Fibroblast of mammary gland (primary cell): ENCODE results near the gene MARK1.

Experiments
- DNase-seq: peaks from one replicate; pipeline ENCODE4 v3.0.0-alpha.2; 2010; ENCODE audit warnings: low read depth
- H3K4me3 ChIP-seq: 2 replicates; pipeline ENCODE4 v1.5.1; 2011; ENCODE audit warnings: low read depth, mild to moderate bottlenecking, low read length, moderate library complexity; ENCODE audit not compliant: control insufficient read depth
- TF ChIP-seq, protein P1 (sequence below): conservative IDR thresholded peaks from 2 replicates; pipeline ENCODE4 v1.5.1; 2011; ENCODE audit warnings: low read depth, low read length, inconsistent platforms; ENCODE audit not compliant: control insufficient read depth, insufficient read depth

Gene MARK1

DNA sequence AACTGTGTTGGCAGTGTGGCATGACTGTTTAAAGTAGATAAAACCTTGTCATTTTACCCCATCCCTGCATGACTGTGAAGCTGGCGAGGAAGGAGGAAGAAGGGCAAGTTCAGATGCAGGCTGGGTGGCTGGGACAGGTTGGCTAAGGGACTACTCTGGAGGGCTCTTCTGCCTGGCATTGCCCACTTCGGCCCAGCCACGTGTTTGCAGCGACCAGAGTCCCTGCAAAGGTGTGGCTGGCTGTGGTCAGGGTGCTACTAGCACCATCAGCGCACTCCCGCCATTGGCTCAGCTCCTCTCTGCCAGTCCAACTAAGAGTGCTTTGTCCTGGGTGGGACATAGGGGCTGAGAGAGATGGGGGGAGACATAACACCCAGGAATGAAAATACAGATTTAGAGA is 169.4 kb downstream of the MARK1 start:
- TF ChIP-seq, protein P1, sequence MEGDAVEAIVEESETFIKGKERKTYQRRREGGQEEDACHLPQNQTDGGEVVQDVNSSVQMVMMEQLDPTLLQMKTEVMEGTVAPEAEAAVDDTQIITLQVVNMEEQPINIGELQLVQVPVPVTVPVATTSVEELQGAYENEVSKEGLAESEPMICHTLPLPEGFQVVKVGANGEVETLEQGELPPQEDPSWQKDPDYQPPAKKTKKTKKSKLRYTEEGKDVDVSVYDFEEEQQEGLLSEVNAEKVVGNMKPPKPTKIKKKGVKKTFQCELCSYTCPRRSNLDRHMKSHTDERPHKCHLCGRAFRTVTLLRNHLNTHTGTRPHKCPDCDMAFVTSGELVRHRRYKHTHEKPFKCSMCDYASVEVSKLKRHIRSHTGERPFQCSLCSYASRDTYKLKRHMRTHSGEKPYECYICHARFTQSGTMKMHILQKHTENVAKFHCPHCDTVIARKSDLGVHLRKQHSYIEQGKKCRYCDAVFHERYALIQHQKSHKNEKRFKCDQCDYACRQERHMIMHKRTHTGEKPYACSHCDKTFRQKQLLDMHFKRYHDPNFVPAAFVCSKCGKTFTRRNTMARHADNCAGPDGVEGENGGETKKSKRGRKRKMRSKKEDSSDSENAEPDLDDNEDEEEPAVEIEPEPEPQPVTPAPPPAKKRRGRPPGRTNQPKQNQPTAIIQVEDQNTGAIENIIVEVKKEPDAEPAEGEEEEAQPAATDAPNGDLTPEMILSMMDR: no peak
- no peak for DNase-seq
- no peak overlapping the region for H3K4me3 ChIP-seq

DNA sequence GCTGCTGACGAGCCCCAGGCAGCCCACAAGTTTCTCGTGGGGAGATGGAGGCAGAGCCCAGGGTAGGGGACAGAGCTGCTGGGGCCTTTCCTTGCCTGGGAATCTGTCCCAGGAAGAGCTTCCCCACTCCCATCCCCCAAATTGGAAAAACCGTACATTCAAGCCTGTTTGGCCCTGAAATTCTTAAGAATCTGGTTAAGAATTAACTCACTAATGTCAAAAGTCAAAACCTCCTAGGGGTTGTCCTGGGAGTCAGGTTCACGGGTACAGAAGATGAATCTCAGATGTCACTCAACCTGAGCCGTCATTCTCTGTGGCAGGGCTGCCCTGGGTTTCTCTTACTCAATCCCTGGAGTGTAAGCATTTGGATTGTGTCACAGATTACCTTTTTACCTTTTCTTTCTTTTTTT is 170.7 kb downstream of the MARK1 start:
- no peak overlapping the region for H3K4me3 ChIP-seq
- TF ChIP-seq, protein P1: no peak
- no peak for DNase-seq

DNA sequence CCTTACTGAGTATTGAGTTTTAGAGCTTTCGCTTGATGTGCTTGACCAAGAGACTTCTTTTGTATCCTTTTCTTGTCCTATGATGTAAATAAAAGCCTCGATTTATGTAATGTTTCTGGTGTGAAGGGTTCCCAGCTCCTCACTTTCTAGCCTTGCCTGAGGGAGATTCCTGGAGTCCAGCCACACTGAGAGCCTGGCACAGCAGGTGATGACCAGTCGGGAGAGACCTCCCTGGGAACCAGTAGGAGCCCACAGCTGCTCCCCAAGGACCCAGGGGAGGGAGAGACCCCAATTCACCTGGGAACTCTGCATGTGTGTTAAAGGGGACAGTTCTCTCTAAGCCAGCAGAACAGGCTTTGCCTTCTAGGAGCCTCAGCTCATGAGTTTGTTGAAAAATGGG is 171.1 kb downstream of the MARK1 start:
- TF ChIP-seq, protein P1: no peak
- DNase-seq: no peak
- no peak overlapping the region for H3K4me3 ChIP-seq

DNA sequence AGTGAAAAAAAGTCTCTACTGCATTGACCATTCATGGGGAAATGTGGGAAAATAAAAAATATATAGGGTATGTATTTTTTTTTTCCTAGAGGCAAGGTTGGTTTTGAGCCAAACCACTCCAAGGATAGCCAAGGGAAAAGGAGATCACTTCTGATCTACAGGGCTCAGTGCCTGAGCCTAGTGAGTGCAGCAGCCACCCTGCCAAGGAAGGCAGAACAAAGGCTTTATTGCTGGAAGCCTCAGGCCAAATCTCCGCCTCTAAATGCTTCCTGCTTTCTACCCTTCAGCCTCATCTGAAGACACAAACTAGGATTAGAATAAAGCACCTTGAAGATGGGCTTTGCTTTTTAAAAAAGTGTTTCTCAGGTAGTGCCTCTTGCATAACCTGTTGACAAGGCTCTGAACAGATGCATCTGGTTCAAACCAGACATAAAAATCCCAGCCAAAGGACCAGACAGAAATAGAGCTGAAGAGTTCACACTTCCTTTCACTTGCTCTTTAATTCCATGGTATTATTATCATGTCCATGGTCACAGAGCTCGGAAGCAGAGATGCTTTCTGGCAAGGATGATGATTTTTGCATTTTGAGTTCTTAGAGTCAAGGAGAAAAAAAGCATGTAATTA is 172.7 kb downstream of the MARK1 start:
- no peak overlapping the region for H3K4me3 ChIP-seq
- TF ChIP-seq, protein P1: no peak
- DNase-seq: no peak

DNA sequence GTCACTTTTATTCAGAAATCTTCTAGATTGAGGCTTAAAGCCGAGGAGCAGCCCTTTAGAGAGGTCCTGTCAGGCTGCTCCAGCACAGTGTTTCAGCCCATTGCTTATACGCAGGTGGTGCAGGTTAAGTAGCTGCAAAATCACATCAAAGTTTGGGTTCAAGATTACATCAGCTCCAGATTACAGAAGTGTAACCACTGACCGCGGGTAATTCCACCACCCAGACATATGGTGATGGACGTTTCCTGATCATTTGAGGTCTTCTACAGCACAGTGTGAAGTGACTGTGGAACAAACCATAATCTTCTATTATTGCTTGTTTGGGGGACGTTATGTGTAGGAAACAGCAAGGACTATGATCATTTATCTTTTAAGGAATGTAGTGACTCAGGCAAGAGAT is 174.0 kb downstream of the MARK1 start:
- TF ChIP-seq, protein P1: no peak
- H3K4me3 ChIP-seq: no peak overlapping the region
- DNase-seq: no peak

DNA sequence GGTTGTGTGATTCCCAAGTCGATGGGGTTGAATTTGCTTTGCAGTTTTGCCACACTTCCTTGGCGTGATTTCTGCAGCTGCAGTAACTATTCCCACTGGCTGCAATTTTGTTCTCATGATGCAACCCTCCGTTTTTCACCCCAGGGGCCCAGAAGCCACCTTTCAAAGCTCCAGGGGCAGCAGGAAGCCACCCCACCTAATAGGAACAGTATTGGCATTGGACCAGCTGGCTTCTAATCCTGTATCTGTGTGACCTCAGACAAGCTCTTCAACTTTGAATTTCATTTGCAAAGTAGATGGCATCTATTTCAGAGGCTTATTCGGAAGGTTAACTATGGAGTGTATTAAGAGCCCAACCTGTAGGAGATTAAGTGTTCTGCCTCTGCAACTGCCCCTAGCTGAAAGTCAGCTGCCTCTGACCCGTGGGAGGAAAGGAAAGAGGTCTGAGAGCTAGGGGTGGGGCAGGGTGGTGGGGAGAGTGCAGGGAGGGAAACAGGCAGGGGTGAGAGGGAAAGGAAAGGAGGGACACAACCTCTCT is 174.9 kb downstream of the MARK1 start:
- DNase-seq: no peak
- TF ChIP-seq, protein P1: no peak
- H3K4me3 ChIP-seq: no peak overlapping the region
